HG03108 (cell line): ENCODE data around the gene CLCN7.
"Not testable (repeated sequence)": the region's sequence is repeated elsewhere in the genome, so short reads cannot be mapped to it uniquely, and the experiment has no call there.

Source experiments
- ATAC-seq: cut with Tn5 transposase; IDR thresholded peaks from one replicate; pipeline ENCODE4 v1.9.1; 2021; ENCODE audit warnings: moderate library complexity; ENCODE audit not compliant: unreplicated experiment

The CLCN7 gene

GRCh38 chr16:1445518-1446203 lies 29.2 kb downstream of the CLCN7 start:
- ATAC-seq: no peak

DNA sequence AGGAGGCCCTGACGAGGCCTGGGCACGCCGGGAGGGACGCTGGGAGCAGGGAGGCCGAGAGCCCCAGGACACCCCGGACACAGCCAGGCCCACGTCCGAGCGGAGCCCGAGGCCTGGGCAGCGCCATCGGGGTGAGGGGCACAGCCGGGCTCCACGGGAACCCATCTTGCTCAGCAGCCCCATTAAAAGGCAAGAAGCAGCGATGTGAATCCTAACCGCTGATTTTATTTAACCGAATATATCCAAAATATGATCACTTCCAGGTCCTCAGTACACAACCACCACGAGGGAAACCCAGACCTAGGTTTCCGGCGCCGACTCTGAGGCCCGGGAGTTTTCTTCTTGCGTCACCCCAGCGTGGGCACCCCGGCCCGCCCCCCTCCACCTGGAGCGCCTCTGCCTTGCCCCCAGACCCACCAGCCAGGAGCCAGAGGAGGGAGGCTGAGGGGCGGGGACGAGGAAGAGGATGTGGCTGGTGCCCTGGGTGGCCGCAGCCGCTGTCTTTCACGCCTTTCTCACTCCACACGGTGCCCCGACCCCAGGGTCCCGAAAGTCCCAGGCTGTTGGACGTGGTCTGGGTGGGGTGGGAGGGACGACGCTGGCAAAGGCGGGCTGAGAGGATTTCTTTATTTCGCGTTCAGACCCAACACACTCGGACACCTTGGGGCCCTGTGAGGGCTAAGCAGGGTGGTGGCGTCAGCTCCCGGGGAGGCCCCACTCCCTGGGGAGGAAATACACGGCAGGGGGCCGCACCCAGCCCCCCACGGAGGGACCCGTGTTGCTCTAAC lies 29.9 kb downstream of the CLCN7 start:
- ATAC-seq: no peak

DNA sequence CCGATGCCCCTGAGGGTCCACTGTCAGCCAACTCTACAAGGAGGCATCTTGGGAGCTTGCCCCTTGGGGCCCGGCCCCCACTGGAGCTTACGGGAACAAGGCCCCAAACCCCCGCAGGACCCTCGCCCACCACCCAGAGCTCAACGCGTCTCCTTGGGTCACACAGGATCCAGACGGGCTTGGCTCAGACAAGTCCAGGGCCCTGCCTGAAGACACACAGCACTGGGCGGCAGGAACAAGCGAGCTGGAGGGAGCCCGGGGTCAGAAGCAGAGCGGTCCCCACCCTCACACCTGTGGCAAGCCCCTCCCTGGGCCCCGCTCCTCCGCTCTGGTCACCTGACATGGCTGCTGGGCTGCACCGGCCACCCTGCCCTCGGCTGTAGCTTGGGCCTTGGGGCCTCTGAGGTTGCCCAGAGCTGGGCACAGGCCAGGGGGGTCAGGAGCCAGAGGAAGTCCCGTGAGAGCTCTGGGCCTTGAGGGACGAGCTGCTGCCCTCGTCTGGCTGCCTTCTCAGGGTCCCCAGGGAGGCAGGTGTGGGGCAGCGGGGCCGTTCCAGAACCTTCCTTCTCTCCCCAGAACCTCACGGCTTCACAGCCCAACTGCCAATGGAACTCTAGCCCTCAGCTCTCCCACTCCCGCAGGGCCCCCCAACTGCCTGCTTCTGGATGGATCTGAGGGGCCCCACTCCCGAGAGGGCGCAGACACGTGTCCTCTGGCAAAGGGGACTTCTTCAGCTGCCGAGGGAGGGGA lies 30.7 kb downstream of the CLCN7 start, which contains the start of gene CCDC154:
TSS of gene CCDC154 (minus strand) at position 577 of the 750 bp plus-strand sequence. CDS start at position 343, 234 bp downstream.
- ATAC-seq: no peak

DNA sequence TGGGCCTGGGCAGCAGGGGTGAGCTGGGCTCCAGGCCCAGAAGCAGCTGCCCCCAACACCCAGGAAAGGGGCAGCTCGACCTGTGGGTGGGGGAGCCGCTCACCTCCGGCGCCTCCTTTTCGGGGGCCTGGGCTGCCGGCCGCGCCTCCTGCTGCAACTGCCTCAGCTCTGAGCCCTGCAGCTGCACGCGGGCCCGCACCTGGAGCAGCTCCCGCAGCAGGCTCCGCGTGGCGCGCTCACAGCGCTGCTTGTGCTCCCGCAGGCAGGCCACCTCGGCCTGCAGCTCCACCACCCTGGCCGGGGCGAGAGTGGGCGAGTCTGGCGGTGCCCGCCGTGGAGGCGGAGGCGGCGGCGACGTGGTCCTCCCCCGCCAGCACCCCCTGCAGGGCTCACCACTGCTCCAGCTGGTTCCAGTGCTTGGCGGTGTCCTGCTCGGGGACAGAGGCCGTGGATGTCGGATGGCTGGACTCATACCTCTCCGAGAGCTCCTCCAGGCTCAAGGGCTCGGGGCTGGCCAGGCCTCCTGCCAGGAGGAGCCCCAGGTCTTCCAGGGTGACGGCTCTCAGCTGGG lies 31.3 kb downstream of the CLCN7 start:
- no peak for ATAC-seq

DNA sequence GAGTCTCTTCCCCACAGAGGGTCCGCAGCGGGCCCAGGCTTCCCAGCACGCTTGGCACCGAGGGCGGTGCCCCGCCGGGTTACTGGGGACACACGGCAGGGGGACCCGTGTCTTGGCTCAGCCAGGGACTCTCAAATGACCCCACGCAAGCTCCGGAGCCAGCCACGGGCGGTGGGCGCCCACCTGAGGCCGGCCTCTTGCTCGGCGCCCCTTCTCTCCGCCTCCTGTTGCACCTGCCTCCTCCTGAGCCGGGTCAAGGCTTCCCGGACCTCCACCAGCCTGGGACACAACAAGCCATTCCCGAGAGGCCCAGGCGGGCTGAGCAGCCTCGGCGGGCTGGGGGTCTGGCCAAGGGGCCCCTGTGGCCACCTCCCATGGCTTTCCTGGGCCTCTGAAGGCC lies 32.1 kb downstream of the CLCN7 start:
- ATAC-seq: no peak

GRCh38 chr16:1441391-1441829 lies 33.4 kb downstream of the CLCN7 start:
- no peak for ATAC-seq

- not testable (repeated sequence) for ATAC-seq
Measured at GRCh38 chr16:1439699-1440074, 35.1 kb downstream of the CLCN7 start.

DNA sequence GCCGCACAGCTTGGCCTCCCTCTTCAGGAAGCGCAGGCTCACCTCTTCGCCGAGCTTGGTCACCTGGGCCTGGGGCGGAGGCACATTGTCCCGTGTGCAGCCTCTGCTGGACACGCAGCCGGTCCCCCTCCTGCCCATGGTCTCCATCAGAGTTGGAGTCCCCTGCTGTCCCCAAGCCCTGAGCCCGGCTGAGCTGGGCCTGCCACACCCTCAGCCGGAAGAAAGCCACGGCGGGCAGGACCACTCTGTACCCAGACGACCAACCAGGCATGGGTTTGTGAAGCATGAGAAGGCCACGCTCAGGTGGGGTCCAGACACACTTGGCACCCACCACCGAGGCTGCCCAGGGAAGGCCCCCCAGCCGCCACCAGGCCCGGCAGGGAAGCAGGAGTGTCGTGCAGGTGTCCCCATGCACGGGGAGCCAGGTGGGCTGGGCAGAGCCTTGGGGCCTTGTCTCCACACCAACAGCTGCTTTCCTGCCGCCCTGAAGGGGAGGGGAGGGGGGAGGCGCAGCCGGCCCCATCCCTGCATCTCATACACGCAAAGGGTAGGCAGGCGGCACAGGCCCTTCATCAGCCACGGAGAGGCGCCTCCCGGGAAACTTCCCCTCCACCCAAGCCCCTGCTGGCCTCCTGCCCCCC lies 35.6 kb downstream of the CLCN7 start:
- no peak for ATAC-seq

DNA sequence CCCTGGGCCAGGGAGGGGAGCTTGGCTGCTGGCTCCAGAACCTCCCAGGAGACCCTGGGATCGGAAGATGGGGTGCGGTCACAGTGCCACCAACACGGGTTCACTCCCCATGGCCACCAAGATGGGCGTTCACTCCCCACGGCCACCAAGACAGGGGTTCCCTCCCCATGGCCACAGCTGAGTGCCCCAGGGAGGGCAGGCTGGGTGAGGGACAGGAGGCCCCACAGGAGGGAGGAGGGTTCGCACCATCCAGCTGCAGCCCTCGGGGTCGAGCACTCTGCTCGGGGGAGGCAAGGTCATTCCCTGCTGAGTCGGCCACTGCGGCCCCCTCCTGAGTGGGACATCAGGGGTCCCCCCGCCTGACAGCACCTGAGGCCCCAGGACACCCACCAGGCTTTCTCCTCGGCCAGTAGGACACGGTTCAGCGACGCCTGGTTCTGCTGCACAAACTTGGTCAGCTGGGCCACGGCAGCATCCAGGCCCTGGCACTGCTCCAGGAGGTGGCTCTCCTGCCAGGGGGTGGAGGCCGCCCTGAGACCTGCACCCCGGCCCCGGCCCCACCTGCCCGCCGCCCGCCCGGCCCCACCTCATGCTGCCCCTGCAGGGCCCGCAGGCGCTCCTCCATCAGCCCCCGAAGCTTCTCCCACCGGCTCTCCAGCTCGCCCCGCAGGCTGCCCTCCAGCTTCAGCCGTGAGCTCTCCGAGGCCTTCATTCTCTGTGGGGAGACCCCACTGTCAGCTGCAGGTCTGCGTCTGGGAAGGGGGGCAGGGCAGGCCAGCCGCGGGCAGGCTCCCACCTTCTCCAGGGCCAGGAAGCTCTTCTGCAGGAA lies 36.4 kb downstream of the CLCN7 start:
- no peak for ATAC-seq

DNA sequence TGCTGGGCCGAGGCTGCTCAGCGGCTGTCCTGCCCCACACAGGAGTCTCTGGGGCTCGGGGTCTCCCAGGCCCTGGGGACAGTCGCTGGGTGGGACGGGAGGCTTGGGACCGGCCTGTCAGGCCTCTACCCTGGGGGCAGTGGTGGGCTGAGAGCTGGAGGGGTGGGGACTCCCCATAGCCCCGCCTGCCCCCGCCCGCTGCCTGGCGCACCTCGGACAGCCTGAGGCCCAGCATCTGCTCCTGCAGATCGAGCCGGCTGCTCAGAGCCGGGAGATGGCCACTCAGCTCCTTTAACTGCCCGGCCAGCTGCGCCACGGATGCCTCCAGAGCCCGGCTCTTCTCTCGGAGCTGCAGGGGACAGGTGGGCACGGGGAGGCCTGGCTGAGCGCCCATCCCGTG lies 37.2 kb downstream of the CLCN7 start:
- ATAC-seq: no peak

DNA sequence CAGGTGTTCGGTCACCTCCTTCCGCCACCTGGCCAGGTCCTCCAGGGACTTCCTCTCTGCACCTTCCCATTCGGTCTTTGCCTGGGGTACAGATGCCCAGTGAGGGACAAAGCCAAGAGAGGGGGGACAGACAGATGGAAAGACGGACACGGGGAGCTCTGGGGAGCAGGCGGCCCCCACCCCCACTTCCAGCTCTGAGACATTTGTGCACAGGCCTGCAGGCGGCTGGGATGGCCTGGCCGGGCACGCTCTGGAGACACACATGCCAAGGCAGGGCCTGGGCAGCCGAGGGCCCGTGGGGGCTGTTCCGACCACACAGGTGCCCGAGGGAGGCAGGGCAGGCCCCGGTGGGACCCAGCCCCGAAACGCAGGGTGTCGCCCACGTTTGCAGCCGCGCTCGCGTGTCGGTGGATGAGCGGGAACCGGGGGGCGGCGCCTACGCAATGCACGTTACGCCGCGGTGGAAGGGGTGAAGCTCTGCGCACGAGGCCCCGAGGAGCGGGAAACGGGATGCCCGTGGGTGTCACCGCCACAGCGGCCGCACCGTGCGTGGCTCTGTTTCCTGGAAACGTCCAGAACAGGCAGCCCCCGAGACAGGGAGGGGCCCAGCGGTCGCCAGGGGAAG lies 38.0 kb downstream of the CLCN7 start:
- ATAC-seq: no peak

DNA sequence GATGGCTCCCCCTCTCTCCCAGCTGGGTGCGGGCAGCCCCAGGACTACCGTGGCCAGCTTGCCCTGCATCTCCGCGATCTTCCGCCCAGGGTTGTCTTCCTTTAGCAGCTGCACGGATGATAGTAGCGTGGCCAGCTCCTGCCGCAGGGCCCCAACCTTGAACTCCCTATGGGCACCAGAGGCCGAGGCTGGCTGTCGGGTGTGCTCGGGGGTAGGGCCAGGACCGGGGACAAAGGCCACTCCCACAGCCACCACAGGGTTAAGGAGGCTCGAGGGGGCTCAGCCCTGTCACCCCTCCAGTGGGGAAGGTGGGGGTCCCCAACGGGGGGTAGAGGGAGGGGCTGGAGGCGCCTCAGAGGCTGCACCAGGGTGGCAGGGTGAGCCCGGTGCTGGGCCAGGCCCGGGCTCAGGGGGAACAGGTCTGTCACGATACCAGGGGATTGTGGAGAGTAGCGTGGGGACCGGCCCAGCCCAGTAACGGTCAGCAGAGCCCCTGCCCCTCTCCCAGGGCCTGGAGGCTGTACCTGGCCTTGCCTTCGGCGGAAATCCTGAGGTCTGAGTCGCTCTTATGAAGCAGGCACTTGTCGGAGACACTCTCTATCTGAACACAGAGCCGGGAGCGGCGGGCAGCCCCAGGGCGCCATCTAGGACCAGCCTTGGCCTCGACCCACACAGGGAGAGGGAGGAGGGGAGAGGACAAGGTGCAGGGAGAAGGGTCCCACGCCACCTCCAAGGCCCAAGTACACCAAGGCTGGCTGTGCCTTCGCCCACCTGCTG lies 38.7 kb downstream of the CLCN7 start:
- no peak for ATAC-seq

DNA sequence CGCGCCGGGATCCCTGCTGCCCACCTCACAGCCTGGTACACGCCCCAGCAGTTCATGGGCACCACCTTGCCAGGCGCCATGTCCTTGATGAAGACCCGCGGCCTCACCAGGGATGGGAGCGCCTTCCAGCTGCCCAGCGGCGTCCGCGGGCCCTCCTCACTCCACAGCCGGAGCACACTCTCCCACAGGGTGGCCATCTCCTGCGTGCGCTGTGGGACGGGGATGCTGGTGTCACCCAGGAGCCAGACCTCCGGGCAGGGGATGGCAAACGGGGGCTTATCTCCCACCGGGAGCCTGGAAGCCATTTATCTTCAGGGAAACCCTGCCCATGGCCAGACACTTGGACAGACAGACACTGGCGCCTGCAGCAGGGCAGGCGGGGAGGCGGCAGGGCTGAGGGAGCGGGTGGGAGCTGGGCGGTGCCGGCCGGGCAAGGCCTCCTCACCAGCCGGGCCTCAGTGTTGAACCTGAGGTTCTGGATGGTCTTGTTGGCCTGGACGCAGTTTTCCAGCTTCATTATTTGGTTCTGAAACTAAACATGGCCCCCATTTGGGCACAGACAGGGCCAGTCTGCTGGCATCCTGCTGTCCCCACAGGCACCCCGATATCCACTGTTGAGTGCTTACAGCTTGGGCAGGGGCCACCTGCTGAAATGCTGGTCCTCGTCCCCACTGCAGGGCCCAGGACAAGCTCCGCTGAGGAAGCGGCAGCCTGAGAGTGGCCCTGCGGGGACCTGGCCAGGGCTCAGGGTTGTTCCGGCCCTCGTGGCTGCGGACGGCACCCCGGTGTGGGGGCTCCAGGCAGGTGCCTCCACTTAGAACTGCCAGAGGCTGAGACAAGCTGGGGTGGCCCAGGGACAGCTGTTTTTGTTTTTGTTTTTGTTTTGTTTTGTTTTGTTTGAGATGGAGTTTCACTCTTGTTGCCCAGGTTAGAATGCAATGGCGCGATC lies 39.9 kb downstream of the CLCN7 start:
- ATAC-seq: no peak

GRCh38 chr16:1433756-1434155 lies 41.1 kb downstream of the CLCN7 start:
- ATAC-seq: no peak

- no peak for ATAC-seq
Measured at GRCh38 chr16:1433263-1433560, 41.6 kb downstream of the CLCN7 start.

DNA sequence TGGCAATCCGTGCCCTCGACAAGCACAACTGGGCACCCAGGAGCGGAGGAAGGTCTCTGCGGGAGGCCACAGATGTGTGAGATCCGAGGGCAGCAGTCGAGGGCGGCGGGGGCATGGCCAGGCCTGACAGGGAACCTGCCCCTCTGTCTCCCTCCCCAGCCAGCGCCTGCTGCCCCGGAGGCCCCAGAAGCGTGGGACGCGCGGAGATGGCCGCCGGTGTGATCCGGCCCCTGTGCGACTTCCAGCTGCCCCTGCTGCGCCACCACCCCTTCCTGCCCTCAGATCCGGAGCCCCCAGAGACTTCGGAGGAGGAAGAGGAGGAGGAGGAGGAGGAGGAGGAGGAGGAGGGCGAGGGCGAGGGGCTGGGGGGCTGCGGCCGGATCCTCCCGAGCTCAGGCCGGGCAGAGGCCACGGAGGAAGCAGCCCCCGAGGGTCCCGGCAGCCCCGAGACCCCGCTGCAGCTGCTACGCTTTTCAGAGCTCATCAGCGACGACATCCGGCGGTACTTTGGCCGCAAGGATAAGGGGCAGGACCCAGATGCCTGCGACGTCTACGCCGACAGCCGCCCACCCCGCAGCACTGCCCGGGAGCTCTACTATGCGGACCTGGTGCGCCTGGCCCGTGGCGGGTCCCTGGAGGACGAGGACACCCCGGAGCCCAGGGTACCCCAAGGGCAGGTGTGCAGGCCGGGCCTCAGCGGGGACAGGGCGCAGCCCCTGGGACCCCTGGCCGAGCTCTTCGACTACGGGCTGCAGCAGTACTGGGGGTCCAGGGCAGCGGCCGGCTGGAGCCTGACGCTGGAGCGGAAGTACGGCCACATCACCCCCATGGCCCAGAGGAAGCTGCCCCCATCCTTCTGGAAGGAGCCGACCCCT lies 42.2 kb downstream of the CLCN7 start:
- ATAC-seq: no peak
